ENCODE results near the gene JTB. TPM values are rescaled to one million over a fixed set of nuclear protein-coding genes. Genes with fewer than 3 reads are reported as not detected.
A peak's percentile ranks its signal among the peaks of the same experiment; 100 is the strongest.

The JTB gene
- polyA plus RNA-seq, 1 of the 3 experiments (the other 2 are of a cell fraction): 118 TPM

DNA sequence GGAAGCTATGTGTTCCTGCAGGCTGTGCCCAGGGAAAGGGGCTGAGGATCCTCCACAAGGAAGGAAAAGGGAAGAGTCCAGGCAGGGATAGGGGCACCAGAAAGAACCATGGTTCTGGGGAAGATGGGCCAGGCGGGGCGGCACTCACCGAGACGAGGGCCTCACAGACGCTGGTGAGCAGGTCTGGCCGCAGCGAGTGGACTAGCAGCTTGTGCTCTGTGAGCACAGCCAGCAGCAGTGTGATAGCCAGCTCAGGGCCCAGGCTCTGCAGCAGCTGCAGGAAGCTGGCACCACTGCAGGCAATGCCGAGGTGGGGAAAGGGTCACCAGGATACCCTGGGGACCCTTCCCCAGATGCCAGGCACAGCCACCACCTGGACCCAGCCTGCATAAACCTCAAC is 36.7 kb downstream of the JTB start:
- peaks cover 21% of the 10 kb centered on the region for H3K79me2 ChIP-seq (ENCODE audit: insufficient read depth)
- CTCF ChIA-PET: interaction anchor here (1.7 to 1.8 kb wide), 2 partner anchors 11 to 144 kb away, joined by 4 to 6 read pairs; no protein-coding TSS in a partner anchor
- no peaks in the 10 kb centered on the region for H3F3A ChIP-seq (replicated peaks; ENCODE audit: insufficient read depth)
- POLR2A ChIA-PET: no interaction called here
- H3K9me2 ChIP-seq: no peaks in the 10 kb centered on the region
- H3K27me3 ChIP-seq (ENCODE audit: insufficient read depth): no peaks in the 10 kb centered on the region
- no peaks in the 10 kb centered on the region for H4K20me1 ChIP-seq (ENCODE audit: insufficient read depth)
- H3K27ac ChIP-seq (ENCODE audit: low read depth in 2 of 2, low read length in 1 of 2): no peak overlapping the region
- 96% methylated on average over 8 of the region's 8 CpGs for WGBS (ENCODE audit: low lambda C conversion rate)
- peak; percentile 5 for DNase-seq
- no peaks in the 10 kb centered on the region for H3K9me3 ChIP-seq
- H3K4me2 ChIP-seq: no peak overlapping the region
- peaks cover 7 to 61% of the 10 kb centered on the region in 2 experiments for H3K36me3 ChIP-seq (replicated peaks in 1 of 2; ENCODE audit: control insufficient read depth in 1 of 2, insufficient read depth in 2 of 2, low read length in 1 of 2)
- H2AFZ ChIP-seq (ENCODE audit: low read depth): no peak overlapping the region
- TF ChIP-seq SMC3 (IDR thresholded peaks at IDR 0.05; ENCODE audit: low read depth, low read length) (no peak), JUND (IDR thresholded peaks at IDR 0.05) (no peak), TCF12 (IDR thresholded peaks at IDR 0.05) (no peak), USF1 (IDR thresholded peaks at IDR 0.05; ENCODE audit: borderline replicate concordance, low read depth) (no peak), FOSL2 (IDR thresholded peaks at IDR 0.05; ENCODE audit: borderline replicate concordance, low read depth) (no peak), FOXM1 (IDR thresholded peaks at IDR 0.05; ENCODE audit: low read depth) (no peak)
- TF ChIP-seq, protein P1, sequence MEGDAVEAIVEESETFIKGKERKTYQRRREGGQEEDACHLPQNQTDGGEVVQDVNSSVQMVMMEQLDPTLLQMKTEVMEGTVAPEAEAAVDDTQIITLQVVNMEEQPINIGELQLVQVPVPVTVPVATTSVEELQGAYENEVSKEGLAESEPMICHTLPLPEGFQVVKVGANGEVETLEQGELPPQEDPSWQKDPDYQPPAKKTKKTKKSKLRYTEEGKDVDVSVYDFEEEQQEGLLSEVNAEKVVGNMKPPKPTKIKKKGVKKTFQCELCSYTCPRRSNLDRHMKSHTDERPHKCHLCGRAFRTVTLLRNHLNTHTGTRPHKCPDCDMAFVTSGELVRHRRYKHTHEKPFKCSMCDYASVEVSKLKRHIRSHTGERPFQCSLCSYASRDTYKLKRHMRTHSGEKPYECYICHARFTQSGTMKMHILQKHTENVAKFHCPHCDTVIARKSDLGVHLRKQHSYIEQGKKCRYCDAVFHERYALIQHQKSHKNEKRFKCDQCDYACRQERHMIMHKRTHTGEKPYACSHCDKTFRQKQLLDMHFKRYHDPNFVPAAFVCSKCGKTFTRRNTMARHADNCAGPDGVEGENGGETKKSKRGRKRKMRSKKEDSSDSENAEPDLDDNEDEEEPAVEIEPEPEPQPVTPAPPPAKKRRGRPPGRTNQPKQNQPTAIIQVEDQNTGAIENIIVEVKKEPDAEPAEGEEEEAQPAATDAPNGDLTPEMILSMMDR (IDR thresholded peaks at IDR 0.05): no peak
- no peak overlapping the region for H3K4me3 ChIP-seq (ENCODE audit: low read depth in 2 of 2, low read length in 1 of 2)
- no peak overlapping the region for H3K9ac ChIP-seq
- peaks cover 0 to 13% of the 10 kb centered on the region in 2 experiments; a peak in 1 of 4 replicates for H3K4me1 ChIP-seq (ENCODE audit: control insufficient read depth in 1 of 2, insufficient read depth in 2 of 2, low read depth in 1 of 2, low read length in 1 of 2)

DNA sequence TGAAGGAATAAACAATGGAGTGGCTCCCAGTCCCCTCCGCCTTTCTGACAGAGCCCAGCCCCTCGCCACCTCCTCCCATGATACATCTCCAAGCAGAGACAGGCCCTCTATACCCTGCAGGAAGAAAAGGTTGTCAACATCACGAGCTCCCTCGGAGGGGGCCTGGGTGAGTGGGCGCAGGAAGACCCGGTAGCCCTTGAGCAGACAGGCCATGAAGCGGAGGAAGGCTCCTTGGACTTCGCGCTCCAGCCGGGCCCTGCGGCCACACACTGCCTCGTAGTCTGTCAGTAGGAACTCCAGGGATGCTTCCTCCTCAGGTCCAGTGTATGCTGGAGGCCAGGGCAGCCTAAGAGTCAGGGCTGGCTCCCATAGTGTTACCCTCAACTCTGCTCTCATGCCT is 38.0 kb downstream of the JTB start:
- POLR2A ChIA-PET: interaction anchor here (0.7 to 1.6 kb wide), 3 partner anchors 8 to 28 kb away, joined by 3 to 6 read pairs (median 3); partner anchors contain the start of gene CREB3L4
- 94% methylated on average over 6 of the region's 12 CpGs for WGBS (ENCODE audit: low lambda C conversion rate)
- CTCF ChIA-PET: interaction anchor here (0.8 to 1.8 kb wide), 6 partner anchors 10 to 142 kb away, joined by 3 to 6 read pairs (median 4); partner anchors contain the start of gene RAB13

More for the DNA sequence above, 38.0 kb downstream of the JTB start:
- H3K9me3 ChIP-seq: no peaks in the 10 kb centered on the region
- H3K27ac ChIP-seq (ENCODE audit: low read depth in 2 of 2, low read length in 1 of 2): no peak overlapping the region
- no peak overlapping the region for H3K4me3 ChIP-seq (ENCODE audit: low read depth in 2 of 2, low read length in 1 of 2)
- H3K36me3 ChIP-seq (replicated peaks in 1 of 2; ENCODE audit: control insufficient read depth in 1 of 2, insufficient read depth in 2 of 2, low read length in 1 of 2): peaks cover 7 to 68% of the 10 kb centered on the region in 2 experiments
- TF ChIP-seq RFX5 (IDR thresholded peaks at IDR 0.05; ENCODE audit: low read length) (no peak), TEAD4 (IDR thresholded peaks at IDR 0.05; ENCODE audit: borderline replicate concordance, insufficient read depth) (no peak), USF1 (IDR thresholded peaks at IDR 0.05; ENCODE audit: borderline replicate concordance, low read depth) (no peak), SMC3 (IDR thresholded peaks at IDR 0.05; ENCODE audit: low read depth, low read length) (no peak), JUND (IDR thresholded peaks at IDR 0.05) (no peak)
- H3K9me2 ChIP-seq: no peaks in the 10 kb centered on the region
- peaks cover 9% of the 10 kb centered on the region for H3K79me2 ChIP-seq (ENCODE audit: insufficient read depth)
- H3K4me1 ChIP-seq (ENCODE audit: control insufficient read depth in 1 of 2, insufficient read depth in 2 of 2, low read depth in 1 of 2, low read length in 1 of 2): peaks cover 0 to 6% of the 10 kb centered on the region in 2 experiments; a peak in 1 of 4 replicates
- H3F3A ChIP-seq (replicated peaks; ENCODE audit: insufficient read depth): no peaks in the 10 kb centered on the region
- no peaks in the 10 kb centered on the region for H3K27me3 ChIP-seq (ENCODE audit: insufficient read depth)
- H2AFZ ChIP-seq (ENCODE audit: low read depth): no peak overlapping the region
- H4K20me1 ChIP-seq (ENCODE audit: insufficient read depth): no peaks in the 10 kb centered on the region
- H3K4me2 ChIP-seq: no peak overlapping the region
- DNase-seq: peak; percentile 12
- no peak overlapping the region for H3K9ac ChIP-seq
